ENCODE results near the gene DOCK2. TPM values are rescaled to one million over a fixed set of nuclear protein-coding genes. Genes with fewer than 3 reads are reported as not detected.

The DOCK2 gene
- total RNA-seq, 1 donor from 2014 or later: 6.5 TPM

DNA sequence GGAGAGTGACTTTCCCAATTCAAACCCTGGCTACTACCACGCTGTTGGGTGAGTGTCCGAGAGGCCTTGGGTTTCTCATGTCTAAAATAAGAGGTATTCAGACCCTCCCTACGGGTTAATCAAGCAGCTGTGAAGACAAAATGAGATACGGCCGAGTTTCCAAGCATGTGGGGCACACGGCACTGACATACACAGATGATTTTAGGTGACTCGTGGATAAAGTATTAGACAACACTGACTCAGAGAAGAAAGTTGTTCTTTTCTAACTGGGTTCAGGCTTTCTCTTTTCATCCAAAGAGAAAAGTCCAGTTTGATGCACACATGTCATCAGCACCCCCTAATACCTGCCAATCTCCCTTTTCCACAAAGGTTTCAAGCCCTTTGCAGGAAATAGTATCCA is 484.2 kb downstream of the DOCK2 start:
- H3K4me1 Mint-ChIP-seq (ENCODE audit: unreplicated experiment): peaks cover 14% of the 10 kb centered on the region

DNA sequence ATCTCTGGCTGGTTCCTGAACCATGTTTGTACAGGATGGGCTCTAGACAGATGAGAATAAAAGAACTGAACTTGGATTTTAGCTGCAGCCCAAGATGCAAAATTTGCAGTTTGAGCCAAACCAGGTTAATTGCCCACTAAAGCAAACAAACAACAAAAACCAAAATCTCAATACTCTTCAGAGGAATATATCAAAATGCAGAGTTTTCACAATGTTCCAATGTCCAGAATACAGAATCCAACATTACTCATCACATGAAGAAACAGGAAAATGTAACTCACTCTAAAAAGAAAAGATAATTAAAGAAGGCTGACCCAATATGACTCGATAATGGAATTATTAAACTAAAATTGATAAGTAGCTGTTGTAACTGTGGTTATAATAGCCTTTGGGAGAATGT is 489.0 kb downstream of the DOCK2 start:
- Mint-ChIP-seq H3K27ac (ENCODE audit: unreplicated experiment) (no peak overlapping the region), H3K36me3 (ENCODE audit: low read depth, unreplicated experiment) (peaks cover 13% of the 10 kb centered on the region), H3K4me3 (ENCODE audit: unreplicated experiment) (no peak overlapping the region), H3K4me1 (ENCODE audit: unreplicated experiment) (peaks cover 5% of the 10 kb centered on the region), H3K27me3 (ENCODE audit: unreplicated experiment) (no peaks in the 10 kb centered on the region), H3K9me3 (ENCODE audit: unreplicated experiment) (peaks cover 8% of the 10 kb centered on the region)
- TF ChIP-seq, protein P1, sequence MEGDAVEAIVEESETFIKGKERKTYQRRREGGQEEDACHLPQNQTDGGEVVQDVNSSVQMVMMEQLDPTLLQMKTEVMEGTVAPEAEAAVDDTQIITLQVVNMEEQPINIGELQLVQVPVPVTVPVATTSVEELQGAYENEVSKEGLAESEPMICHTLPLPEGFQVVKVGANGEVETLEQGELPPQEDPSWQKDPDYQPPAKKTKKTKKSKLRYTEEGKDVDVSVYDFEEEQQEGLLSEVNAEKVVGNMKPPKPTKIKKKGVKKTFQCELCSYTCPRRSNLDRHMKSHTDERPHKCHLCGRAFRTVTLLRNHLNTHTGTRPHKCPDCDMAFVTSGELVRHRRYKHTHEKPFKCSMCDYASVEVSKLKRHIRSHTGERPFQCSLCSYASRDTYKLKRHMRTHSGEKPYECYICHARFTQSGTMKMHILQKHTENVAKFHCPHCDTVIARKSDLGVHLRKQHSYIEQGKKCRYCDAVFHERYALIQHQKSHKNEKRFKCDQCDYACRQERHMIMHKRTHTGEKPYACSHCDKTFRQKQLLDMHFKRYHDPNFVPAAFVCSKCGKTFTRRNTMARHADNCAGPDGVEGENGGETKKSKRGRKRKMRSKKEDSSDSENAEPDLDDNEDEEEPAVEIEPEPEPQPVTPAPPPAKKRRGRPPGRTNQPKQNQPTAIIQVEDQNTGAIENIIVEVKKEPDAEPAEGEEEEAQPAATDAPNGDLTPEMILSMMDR (IDR thresholded peaks at IDR 0.05; ENCODE audit: unreplicated experiment): no peak
- DNase-seq (ENCODE audit: low spot score): no peak

More for the DNA sequence above, 484.2 kb downstream of the DOCK2 start:
- peaks cover 11% of the 10 kb centered on the region for H3K36me3 Mint-ChIP-seq (ENCODE audit: low read depth, unreplicated experiment)
- TF ChIP-seq, protein P1 (IDR thresholded peaks at IDR 0.05; ENCODE audit: unreplicated experiment): no peak
- H3K27ac Mint-ChIP-seq (ENCODE audit: unreplicated experiment): no peak overlapping the region
- DNase-seq (ENCODE audit: low spot score): no peak
- no peaks in the 10 kb centered on the region for H3K27me3 Mint-ChIP-seq (ENCODE audit: unreplicated experiment)
- no peak overlapping the region for H3K4me3 Mint-ChIP-seq (ENCODE audit: unreplicated experiment)
- peaks cover 5% of the 10 kb centered on the region for H3K9me3 Mint-ChIP-seq (ENCODE audit: unreplicated experiment)

DNA sequence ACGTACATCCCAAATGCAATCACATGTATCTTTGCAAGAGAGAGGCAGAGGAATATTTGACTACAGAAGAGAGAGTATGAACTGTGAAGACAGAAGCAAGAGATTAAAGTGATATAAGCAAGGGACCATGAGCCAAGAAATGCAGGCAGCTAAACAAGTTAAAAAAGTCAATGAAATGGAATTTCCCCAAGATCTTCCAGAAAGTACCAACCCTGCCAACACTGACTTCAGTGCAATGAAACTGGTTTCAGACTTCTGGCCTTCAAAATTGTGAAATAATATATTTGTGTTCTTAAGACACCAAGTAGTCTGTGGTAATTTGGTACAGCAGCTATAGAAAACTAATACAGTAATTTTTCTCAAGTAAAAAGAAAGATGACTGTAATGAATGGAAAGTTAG is 489.6 kb downstream of the DOCK2 start:
- peaks cover 13% of the 10 kb centered on the region for H3K36me3 Mint-ChIP-seq (ENCODE audit: low read depth, unreplicated experiment)
- DNase-seq (ENCODE audit: low spot score): no peak

DNA sequence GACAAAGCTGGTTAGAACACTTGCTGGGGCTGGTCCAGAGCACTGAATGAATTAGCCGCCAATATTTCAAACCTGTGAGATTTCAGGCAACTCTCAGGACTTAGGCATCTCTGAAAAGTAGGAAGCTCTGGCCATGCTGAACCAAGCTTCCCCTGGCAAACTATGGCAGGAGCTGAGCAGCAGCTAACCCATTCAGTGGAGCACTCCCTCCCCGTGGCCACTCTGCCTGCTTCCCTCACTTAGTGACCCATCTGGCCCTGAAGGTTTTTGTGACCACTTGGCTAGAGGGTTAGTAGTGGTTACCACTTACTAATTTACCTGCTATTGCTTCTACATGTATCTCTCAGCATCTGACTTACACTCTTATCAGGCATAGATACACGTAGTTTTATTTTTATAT is 494.2 kb downstream of the DOCK2 start:
- no peak for DNase-seq (ENCODE audit: low spot score)
- H3K4me3 Mint-ChIP-seq (ENCODE audit: unreplicated experiment): no peak overlapping the region
- no peak overlapping the region for H3K27ac Mint-ChIP-seq (ENCODE audit: unreplicated experiment)
- H3K9me3 Mint-ChIP-seq (ENCODE audit: unreplicated experiment): peaks cover 4% of the 10 kb centered on the region
- H3K4me1 Mint-ChIP-seq (ENCODE audit: unreplicated experiment): peaks cover 22% of the 10 kb centered on the region
- peaks cover 8% of the 10 kb centered on the region for H3K36me3 Mint-ChIP-seq (ENCODE audit: low read depth, unreplicated experiment)
- H3K27me3 Mint-ChIP-seq (ENCODE audit: unreplicated experiment): peaks cover 6% of the 10 kb centered on the region
- TF ChIP-seq, protein P1 (IDR thresholded peaks at IDR 0.05; ENCODE audit: unreplicated experiment): no peak

More for the DNA sequence above, 489.6 kb downstream of the DOCK2 start:
- peaks cover 3% of the 10 kb centered on the region for H3K4me1 Mint-ChIP-seq (ENCODE audit: unreplicated experiment)
- TF ChIP-seq, protein P1 (IDR thresholded peaks at IDR 0.05; ENCODE audit: unreplicated experiment): no peak
- H3K27me3 Mint-ChIP-seq (ENCODE audit: unreplicated experiment): no peaks in the 10 kb centered on the region
- no peak overlapping the region for H3K27ac Mint-ChIP-seq (ENCODE audit: unreplicated experiment)
- H3K9me3 Mint-ChIP-seq (ENCODE audit: unreplicated experiment): peaks cover 8% of the 10 kb centered on the region
- no peak overlapping the region for H3K4me3 Mint-ChIP-seq (ENCODE audit: unreplicated experiment)

DNA sequence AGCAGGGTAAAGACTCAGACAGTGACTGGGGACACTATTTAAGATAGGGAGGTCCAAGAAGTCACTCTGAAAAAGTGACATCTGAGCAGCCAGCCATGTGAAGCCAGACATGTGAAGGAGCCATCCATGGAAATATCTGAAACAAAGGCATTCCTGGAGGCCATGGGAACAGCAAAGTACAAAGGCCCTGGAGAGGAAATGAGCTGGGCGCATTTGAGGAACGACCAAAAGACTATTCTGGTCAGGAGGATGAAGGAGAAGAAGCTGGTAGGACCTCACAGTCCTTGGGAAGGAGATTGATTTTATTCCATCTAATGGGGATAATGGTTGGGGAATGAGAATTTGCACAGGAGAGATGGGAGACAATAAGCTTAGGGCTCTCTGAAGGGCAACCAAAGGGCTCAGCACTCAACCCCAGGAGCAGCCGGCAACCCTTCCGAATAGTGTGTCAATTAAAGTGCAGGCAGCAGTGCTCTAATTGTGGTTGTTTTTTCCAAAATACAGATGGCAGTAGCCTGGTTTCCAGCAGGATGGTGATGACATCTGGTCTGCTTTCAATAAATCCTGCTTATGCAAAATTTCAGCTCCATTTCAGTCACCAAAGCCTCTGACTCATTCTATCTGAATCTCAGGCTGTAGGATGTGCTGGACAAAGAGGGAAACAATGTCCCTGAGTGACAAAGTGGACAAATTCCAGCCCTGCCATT is 495.3 kb downstream of the DOCK2 start:
- H3K4me3 Mint-ChIP-seq (ENCODE audit: unreplicated experiment): peak overlapping the region; percentile 6
- H3K27ac Mint-ChIP-seq (ENCODE audit: unreplicated experiment): peak overlapping the region; percentile 66
- H3K4me1 Mint-ChIP-seq (ENCODE audit: unreplicated experiment): peaks cover 33% of the 10 kb centered on the region
- DNase-seq (ENCODE audit: low spot score): no peak
- H3K27me3 Mint-ChIP-seq (ENCODE audit: unreplicated experiment): peaks cover 6% of the 10 kb centered on the region
- TF ChIP-seq, protein P1 (IDR thresholded peaks at IDR 0.05; ENCODE audit: unreplicated experiment): no peak
- H3K36me3 Mint-ChIP-seq (ENCODE audit: low read depth, unreplicated experiment): no peaks in the 10 kb centered on the region
- H3K9me3 Mint-ChIP-seq (ENCODE audit: unreplicated experiment): no peaks in the 10 kb centered on the region

Data from endothelial cell (in vitro differentiated cells).